ENCODE data around the gene LRP2.
A peak's percentile ranks its signal among the peaks of the same experiment; 100 is the strongest.
"Not testable (repeated sequence)": the region's sequence is repeated elsewhere in the genome, so short reads cannot be mapped to it uniquely, and the experiment has no call there.

The LRP2 gene

DNA sequence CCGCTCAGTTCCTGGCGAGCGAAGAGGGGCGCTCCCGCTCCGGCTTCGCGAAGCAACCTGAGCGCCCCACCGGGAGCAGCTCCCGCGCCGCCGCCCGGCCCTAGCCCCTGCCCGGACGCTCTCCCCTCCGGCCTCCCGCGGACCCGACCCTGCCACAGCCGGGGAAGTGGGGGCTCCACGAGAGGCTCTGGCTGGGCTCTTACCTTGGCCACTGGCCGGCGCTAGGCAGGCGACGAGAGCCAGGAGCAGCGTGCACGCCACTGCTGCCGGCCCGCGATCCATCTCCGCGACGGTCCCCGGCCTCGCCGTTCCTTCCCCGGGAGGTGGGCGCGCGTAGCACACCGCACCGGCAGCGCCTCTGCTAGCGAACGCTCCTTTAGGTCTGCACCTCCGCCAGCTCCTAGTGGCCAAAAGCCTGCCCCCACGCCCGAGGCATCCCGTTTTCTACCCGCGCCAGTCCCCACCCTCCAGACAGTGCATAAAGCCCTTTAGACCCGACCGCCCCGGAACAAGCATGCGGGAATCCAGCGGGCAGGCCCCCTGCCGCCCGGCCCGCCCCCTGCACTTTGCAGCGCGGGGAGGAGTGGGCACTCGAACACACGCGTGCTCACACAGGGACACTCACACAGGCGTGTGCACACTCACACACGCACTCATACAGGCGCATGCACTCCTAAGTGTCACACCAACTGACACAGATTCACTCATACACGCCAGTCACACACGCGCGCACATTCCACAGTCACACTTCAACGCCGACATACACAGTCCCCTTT, at the start of gene LRP2:
LRP2 (minus strand) TSS at position 417 of the 776 bp plus-strand sequence; CDS start at position 282, 135 bp downstream.
- no peaks in the 10 kb centered on the region for H4K20me1 ChIP-seq (ENCODE audit: insufficient read depth)
- H3K79me2 ChIP-seq (ENCODE audit: insufficient read depth, low read depth): no peaks in the 10 kb centered on the region
- peaks cover 14% of the 10 kb centered on the region for H3K4me1 ChIP-seq (ENCODE audit: low read depth, poor library complexity, severe bottlenecking)
- H3K4me3 ChIP-seq (IDR thresholded peaks at IDR 0.05; ENCODE audit: insufficient read depth, low read depth, low read length): peak within 1 kb of the TSS; percentile 82
- H3K27me3 ChIP-seq (ENCODE audit: insufficient read depth, low read depth): peaks cover 15% of the 10 kb centered on the region; the same call in 1 of the 2 replicates
- TF ChIP-seq CTCF (conservative IDR thresholded peaks at IDR 0.05; ENCODE audit: low read depth, low read length): no peak
- H2AFZ ChIP-seq (ENCODE audit: low read depth): peak within 1 kb of the TSS; percentile 96
- no peaks in the 10 kb centered on the region for H3K36me3 ChIP-seq (ENCODE audit: insufficient read depth)
- H3K27ac ChIP-seq: no peak within 1 kb of the TSS
- H3K9ac ChIP-seq: peak within 1 kb of the TSS; percentile 63; the same call in 1 of the 2 replicates
- H3K4me2 ChIP-seq: peak within 1 kb of the TSS; percentile 99

GRCh38 chr2:169406891-169407290, 44.6 kb upstream of the LRP2 start:
- H3K27me3 ChIP-seq (ENCODE audit: insufficient read depth, low read depth): no peaks in the 10 kb centered on the region
- H3K79me2 ChIP-seq (ENCODE audit: insufficient read depth, low read depth): no peaks in the 10 kb centered on the region
- H3K9ac ChIP-seq: no peak overlapping the region
- no peaks in the 10 kb centered on the region for H3K4me1 ChIP-seq (ENCODE audit: low read depth, poor library complexity, severe bottlenecking)
- H2AFZ ChIP-seq (ENCODE audit: low read depth): no peak overlapping the region
- H3K4me2 ChIP-seq: no peak overlapping the region
- no peak for TF ChIP-seq CTCF (conservative IDR thresholded peaks at IDR 0.05; ENCODE audit: low read depth, low read length)
- H3K4me3 ChIP-seq (IDR thresholded peaks at IDR 0.05; ENCODE audit: insufficient read depth, low read depth, low read length): no peak overlapping the region
- H3K27ac ChIP-seq: no peak overlapping the region
- no peaks in the 10 kb centered on the region for H3K36me3 ChIP-seq (ENCODE audit: insufficient read depth)
- H4K20me1 ChIP-seq (ENCODE audit: insufficient read depth): no peaks in the 10 kb centered on the region

DNA sequence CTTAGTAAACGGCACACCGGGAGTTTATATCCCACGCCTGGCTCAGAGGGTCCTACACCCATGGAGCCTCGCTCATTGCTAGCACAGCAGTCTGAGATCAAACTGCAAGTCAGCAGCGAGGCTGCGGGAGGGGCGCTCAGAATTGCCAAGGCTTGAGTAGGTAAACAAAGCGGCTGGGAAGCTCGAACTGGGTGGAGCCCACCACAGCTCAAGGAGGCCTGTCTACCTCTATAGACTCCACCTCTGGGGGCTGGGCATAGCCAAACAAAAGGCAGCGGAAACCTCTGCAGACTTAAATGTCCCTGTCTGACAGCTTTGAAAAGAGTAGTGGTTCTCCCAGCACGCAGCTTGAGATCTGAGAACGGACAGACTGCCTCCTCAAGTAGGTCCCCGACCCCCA, 37.2 kb upstream of the LRP2 start:
- not testable (repeated sequence) for H3K79me2 ChIP-seq (ENCODE audit: insufficient read depth, low read depth); H4K20me1 ChIP-seq (ENCODE audit: insufficient read depth); H3K27ac ChIP-seq; H3K9ac ChIP-seq; H3K4me2 ChIP-seq; H3K36me3 ChIP-seq (ENCODE audit: insufficient read depth); H3K27me3 ChIP-seq (ENCODE audit: insufficient read depth, low read depth); H2AFZ ChIP-seq (ENCODE audit: low read depth); H3K4me1 ChIP-seq (ENCODE audit: low read depth, poor library complexity, severe bottlenecking); H3K4me3 ChIP-seq (IDR thresholded peaks at IDR 0.05; ENCODE audit: insufficient read depth, low read depth, low read length)

DNA sequence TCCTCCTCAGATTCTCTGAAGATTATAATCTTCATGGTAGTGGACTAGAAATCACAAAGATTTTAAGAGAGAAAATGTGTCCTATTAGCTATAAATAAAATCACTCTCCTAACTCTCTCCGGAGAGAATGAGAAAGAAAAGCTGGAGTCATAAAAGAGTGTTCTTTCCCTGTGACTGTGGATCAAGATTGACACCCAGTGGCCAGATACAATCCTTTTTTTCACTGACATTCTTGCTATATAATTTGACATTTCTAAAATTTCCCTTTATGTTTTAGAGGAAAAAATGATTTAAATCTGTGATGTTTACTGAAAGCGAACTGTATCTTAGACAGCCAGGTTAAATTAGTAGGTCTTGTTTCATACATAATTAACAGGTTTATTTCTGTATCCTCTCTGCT, 35.4 kb upstream of the LRP2 start:
- Histone ChIP-seq H3K4me3 (IDR thresholded peaks at IDR 0.05; ENCODE audit: insufficient read depth, low read depth, low read length) (no peak overlapping the region), H3K27me3 (ENCODE audit: insufficient read depth, low read depth) (no peaks in the 10 kb centered on the region), H3K36me3 (ENCODE audit: insufficient read depth) (no peaks in the 10 kb centered on the region), H3K79me2 (ENCODE audit: insufficient read depth, low read depth) (no peaks in the 10 kb centered on the region), H3K27ac (no peak overlapping the region), H3K4me1 (ENCODE audit: low read depth, poor library complexity, severe bottlenecking) (no peaks in the 10 kb centered on the region), H2AFZ (ENCODE audit: low read depth) (no peak overlapping the region), H3K9ac (no peak overlapping the region), H4K20me1 (ENCODE audit: insufficient read depth) (no peaks in the 10 kb centered on the region), H3K4me2 (no peak overlapping the region)
- TF ChIP-seq CTCF (conservative IDR thresholded peaks at IDR 0.05; ENCODE audit: low read depth, low read length): no peak

- H3K27ac ChIP-seq: no peak overlapping the region
- H2AFZ ChIP-seq (ENCODE audit: low read depth): no peak overlapping the region
- no peaks in the 10 kb centered on the region for H4K20me1 ChIP-seq (ENCODE audit: insufficient read depth)
- no peaks in the 10 kb centered on the region for H3K27me3 ChIP-seq (ENCODE audit: insufficient read depth, low read depth)
- H3K4me1 ChIP-seq (ENCODE audit: low read depth, poor library complexity, severe bottlenecking): no peaks in the 10 kb centered on the region
- H3K4me3 ChIP-seq (IDR thresholded peaks at IDR 0.05; ENCODE audit: insufficient read depth, low read depth, low read length): no peak overlapping the region
- TF ChIP-seq CTCF (conservative IDR thresholded peaks at IDR 0.05; ENCODE audit: low read depth, low read length): no peak
- no peaks in the 10 kb centered on the region for H3K36me3 ChIP-seq (ENCODE audit: insufficient read depth)
- no peaks in the 10 kb centered on the region for H3K79me2 ChIP-seq (ENCODE audit: insufficient read depth, low read depth)
- no peak overlapping the region for H3K4me2 ChIP-seq
- no peak overlapping the region for H3K9ac ChIP-seq
These were observed 33.6 kb upstream of the LRP2 start for GRCh38 chr2:169395821-169396374.
